Kidney (tissue), 14 donors: ENCODE measurements around the gene EBI3. TPM values are rescaled to one million over a fixed set of nuclear protein-coding genes. Genes with fewer than 3 reads are reported as not detected.

Experiments used
- DNase-seq, 5 donors: peaks; one replicate each; pipeline ENCODE4 v3.0.0-alpha.2; 2013 to 2020
- FAIRE-seq: peaks from 2 replicates; lab custom pipeline; 2012; peaks lifted over from hg19 to GRCh38; lab: Jason Lieb, UNC
- H3K27ac ChIP-seq, 2 donors: one replicate each; pipeline ENCODE4 v1.7.0; 2013; ENCODE audit warnings: low read depth in 2 of 2, low read length in 2 of 2, inconsistent platforms in 1 of 2
- H3K27me3 ChIP-seq: one replicate; pipeline ENCODE4 v1.7.1; 2013; ENCODE audit warnings: low read length, inconsistent platforms; ENCODE audit not compliant: control insufficient read depth, insufficient read depth
- H3K36me3 ChIP-seq, 3 donors: one replicate each; pipeline versions ENCODE4 v1.7.0 to v1.7.1; 2013; ENCODE audit warnings: low read length in 3 of 3, control low read depth in 1 of 3, inconsistent platforms in 1 of 3; ENCODE audit not compliant: insufficient read depth in 3 of 3, control insufficient read depth in 2 of 3
- H3K4me1 ChIP-seq, 3 donors: one replicate each; pipeline versions ENCODE4 v1.7.0 to v1.7.1; 2013; ENCODE audit warnings: low read length in 3 of 3, inconsistent platforms in 1 of 3, low read depth in 1 of 3; ENCODE audit not compliant: control insufficient read depth in 2 of 3, insufficient read depth in 2 of 3
- H3K4me3 ChIP-seq, 3 donors: one replicate each; pipeline versions ENCODE4 v1.7.0 to v1.8.1; 2013; ENCODE audit warnings: low read length in 3 of 3, control low read depth in 1 of 3, inconsistent platforms in 1 of 3
- H3K9ac ChIP-seq, 3 donors: one replicate each; pipeline versions ENCODE4 v1.7.0 to v1.7.1; 2013; ENCODE audit warnings: low read length in 3 of 3, control low read depth in 1 of 3, inconsistent platforms in 1 of 3
- H3K9me3 ChIP-seq, 3 donors: one replicate each; pipeline versions ENCODE4 v1.7.0 to v1.7.1; 2013; ENCODE audit warnings: low read length in 3 of 3, control low read depth in 1 of 3, inconsistent platforms in 1 of 3; ENCODE audit not compliant: control insufficient read depth in 2 of 3, insufficient read depth in 1 of 3
- intact Hi-C: fragments of 100-400 bp; cut with DNase I; formaldehyde crosslinking; loops from one replicate; pipeline ENCODE4 v1.11.1; 2022
- polyA plus RNA-seq: library from polyadenylated mRNA; stranded (reverse); fragments of 350-450 nt; fragmentation: Illumina TruSeq; extraction: RNeasy Lipid Tissue Mini Kit (QIAGEN cat#74804); gene quantifications from one replicate; pipeline ENCODE4 v1.2.3, GENCODE V29; 2014; ENCODE audit warnings: low read depth, low replicate concordance; ENCODE audit not compliant: insufficient read depth
- total RNA-seq: library from RNA; stranded (reverse); fragmentation: NEBNext Ultra II Directional; extraction: Animal tissue kit (Norgen Biotek cat#: 25700); gene quantifications from one replicate; pipeline ENCODE4 v1.2.1, GENCODE V29; 2021
- TF ChIP-seq, protein P1 (sequence below): IDR thresholded peaks from 3 replicates; pipeline ENCODE4 v1.5.1; 2012; ENCODE audit warnings: mild to moderate bottlenecking, moderate library complexity, borderline replicate concordance; ENCODE audit not compliant: insufficient read depth; ENCODE audit errors: extremely low read depth
- donor health status: control.
- donor health status: control.
- donor health status: control.
- donor health status: control.
- donor health status: control.
- donor health status: DM: yes; HTN: yes; CAD: no.
- donor health status: Normal renal cell carcinoma (clear cell type).

The EBI3 gene
- total and polyA plus RNA-seq, 2 donors from 2014 or later: 1.5 to 8.3 TPM

DNA sequence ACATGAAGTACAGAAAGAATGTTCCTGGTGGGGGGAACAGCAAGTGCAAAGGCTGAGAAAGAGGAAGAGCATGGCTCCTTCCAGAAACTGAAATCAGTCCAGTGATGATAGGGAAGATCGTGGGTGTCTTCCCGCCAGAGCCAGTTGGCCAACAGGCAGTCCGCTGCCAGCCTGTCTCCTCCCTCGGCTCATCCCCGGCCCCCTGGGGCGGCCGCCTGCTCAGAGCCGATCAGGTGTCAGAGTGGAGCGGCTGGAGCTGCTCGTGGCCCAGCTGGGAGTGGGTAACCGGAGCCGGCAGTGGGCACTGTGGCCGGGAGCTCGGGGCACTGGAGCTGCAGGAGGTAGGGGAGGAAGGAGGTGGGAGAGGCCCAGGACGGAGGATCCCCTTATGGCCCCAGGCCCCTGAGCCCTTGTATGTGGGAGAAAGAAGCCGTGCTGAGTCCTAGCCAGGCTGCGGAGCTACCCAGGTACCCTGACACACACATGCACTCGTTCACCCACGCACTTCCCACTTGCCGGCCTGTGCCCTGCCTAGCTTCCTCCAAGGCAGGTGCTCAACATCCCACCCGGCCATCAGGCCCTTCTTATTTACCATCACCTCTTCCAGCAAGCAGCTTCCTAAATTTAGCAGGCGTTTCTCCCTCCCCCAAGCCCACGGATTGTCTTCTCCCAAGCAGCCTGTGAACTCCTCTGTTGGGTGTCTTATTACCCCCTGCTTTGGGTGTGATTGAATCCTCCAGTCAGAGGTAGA lies 45.2 kb upstream of the EBI3 start:
- no peak overlapping the region for H3K9ac ChIP-seq
- H3K36me3 ChIP-seq: no peaks in the 10 kb centered on the region
- TF ChIP-seq, protein P1, sequence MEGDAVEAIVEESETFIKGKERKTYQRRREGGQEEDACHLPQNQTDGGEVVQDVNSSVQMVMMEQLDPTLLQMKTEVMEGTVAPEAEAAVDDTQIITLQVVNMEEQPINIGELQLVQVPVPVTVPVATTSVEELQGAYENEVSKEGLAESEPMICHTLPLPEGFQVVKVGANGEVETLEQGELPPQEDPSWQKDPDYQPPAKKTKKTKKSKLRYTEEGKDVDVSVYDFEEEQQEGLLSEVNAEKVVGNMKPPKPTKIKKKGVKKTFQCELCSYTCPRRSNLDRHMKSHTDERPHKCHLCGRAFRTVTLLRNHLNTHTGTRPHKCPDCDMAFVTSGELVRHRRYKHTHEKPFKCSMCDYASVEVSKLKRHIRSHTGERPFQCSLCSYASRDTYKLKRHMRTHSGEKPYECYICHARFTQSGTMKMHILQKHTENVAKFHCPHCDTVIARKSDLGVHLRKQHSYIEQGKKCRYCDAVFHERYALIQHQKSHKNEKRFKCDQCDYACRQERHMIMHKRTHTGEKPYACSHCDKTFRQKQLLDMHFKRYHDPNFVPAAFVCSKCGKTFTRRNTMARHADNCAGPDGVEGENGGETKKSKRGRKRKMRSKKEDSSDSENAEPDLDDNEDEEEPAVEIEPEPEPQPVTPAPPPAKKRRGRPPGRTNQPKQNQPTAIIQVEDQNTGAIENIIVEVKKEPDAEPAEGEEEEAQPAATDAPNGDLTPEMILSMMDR: no peak
- no peak overlapping the region for H3K27ac ChIP-seq
- no peaks in the 10 kb centered on the region for H3K27me3 ChIP-seq
- no peak overlapping the region for H3K4me3 ChIP-seq
- H3K4me1 ChIP-seq: peaks cover 0 to 12% (median 0%) of the 10 kb centered on the region in 3 donors
- no peak for FAIRE-seq
- DNase-seq: peak in 4 of 5 donors; percentile 60 to 69 (median 66)
- H3K9me3 ChIP-seq: no peaks in the 10 kb centered on the region
- intact Hi-C loops: no loop called here

DNA sequence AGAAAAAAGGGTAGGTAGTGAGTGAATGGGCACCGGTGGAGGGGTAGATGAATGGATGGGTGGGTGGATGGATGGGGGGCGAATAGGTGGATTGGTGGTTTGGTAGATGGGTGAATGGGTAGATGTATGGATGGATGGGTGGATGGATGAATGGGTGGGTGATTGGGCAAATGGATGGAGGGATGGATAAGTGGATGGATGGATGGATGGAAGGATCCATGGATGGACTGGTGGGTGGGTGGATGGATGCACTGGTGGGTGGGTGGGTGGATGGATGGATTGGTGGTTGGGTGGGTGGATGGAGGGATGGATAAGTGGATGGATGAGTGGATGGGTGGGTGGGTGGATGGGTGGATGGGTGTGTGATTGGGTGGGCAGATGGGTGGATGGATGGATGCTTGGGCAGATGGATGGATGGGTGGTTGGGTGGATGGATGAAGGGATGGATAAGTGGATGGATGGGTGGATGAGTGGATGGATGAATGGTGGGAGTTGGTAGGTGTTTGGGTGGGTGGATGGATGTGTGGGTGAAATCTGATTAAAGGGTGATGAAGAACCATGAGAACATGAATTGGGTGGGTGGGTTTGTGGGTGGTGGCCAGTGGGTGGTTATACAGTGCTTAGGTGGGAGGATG lies 44.5 kb upstream of the EBI3 start:
- TF ChIP-seq, protein P1: no peak
- Histone ChIP-seq H3K4me3 (no peak overlapping the region), H3K27me3 (no peaks in the 10 kb centered on the region), H3K9ac (no peak overlapping the region), H3K36me3 (no peaks in the 10 kb centered on the region), H3K9me3 (no peaks in the 10 kb centered on the region), H3K4me1 (peaks cover 0 to 12% (median 0%) of the 10 kb centered on the region in 3 donors), H3K27ac (no peak overlapping the region)
- FAIRE-seq (no peak), DNase-seq (no peak)
- intact Hi-C loops: no loop called here

DNA sequence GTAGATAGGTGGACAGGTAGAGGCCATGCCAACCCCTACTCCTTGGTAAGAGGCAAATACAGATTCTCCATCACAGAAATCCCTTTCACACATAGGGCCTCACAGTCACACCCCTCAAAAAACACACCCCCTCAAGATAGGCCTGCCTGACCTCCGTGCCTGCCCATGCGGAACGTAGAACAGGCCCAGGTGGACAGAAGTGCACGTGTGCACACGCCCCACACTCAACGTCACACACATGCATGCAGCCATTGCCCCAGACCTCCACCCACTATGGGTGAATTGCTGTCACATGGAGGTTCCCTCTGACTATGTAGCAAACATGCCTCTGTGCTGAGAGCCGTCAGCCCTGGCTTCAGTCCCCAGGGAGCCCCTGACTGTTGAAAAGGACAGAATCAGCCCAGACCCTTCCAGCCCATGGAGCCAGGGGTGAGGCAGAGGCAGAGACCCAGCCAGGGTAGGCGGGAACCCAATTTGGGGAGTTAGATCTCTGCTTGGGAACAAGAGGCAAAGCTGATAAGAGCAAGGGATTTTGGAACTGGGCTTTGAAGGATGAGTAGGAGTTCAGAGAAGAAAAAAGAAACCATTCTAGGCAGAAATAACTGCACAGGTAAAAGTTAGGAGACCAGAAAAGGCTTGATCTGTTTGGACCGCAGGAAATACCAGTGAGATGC lies 43.8 kb upstream of the EBI3 start:
- Histone ChIP-seq H3K27me3 (no peaks in the 10 kb centered on the region), H3K4me1 (peaks cover 0 to 12% (median 0%) of the 10 kb centered on the region in 3 donors), H3K9me3 (no peaks in the 10 kb centered on the region), H3K36me3 (no peaks in the 10 kb centered on the region), H3K9ac (no peak overlapping the region), H3K27ac (no peak overlapping the region), H3K4me3 (no peak overlapping the region)
- DNase-seq (no peak), FAIRE-seq (no peak)
- TF ChIP-seq, protein P1: no peak
- intact Hi-C loops: no loop called here
